Suprapubic skin (tissue), 3 donors: Measurements from ENCODE around the gene CLCNKA.

Experiments used
- CTCF ChIP-seq, 2 donors: fragments of 200-600 bp in 1 of 2; fragments of 450-650 bp in 1 of 2; sonication (generic) in 1 of 2; IDR thresholded peaks; one replicate each; pipeline ENCODE4 v1.5.1; 2016 to 2019; ENCODE audit warnings: antibody characterized with exemption in 2 of 2, mild to moderate bottlenecking in 1 of 2, moderate library complexity in 1 of 2
- POLR2A ChIP-seq, 2 donors: fragments of 450-650 bp; IDR thresholded peaks; one replicate each; pipeline ENCODE4 v1.6.1; 2017; ENCODE audit warnings: antibody characterized with exemption in 2 of 2, mild to moderate bottlenecking in 2 of 2, moderate library complexity in 2 of 2

DNA sequence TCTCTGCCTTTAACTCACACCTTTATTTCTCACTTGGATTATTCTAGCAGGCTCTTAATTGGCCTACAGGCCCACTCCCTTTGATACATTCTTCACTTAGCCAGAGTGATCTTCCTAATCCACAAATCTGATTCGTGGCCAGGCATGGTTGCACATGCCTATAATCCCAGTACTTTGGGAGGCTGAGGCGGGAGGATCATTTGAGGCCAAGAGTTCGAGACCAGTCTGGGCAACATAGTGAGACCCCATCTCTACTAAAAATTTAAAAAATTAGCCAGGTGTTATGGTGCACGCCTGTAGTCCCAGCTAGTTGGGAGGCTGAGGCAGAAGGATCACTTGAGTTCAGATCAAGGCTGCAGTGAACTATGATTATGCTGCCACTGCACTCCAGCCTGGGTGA lies 48.1 kb upstream of the CLCNKA start:
- TF ChIP-seq CTCF (IDR thresholded peaks at IDR 0.05) = no peak
- TF ChIP-seq POLR2A (IDR thresholded peaks at IDR 0.05) = no peak
